DOHH2 (cell line): ENCODE results near the gene PDE4B.

Experiments used
- EZH2phosphoT487 ChIP-seq: fragments of 200-600 bp; sonication (generic); IDR thresholded peaks from 2 replicates; pipeline ENCODE4 v1.6.1; 2017; ENCODE audit warnings: borderline replicate concordance, mild to moderate bottlenecking, antibody characterized with exemption, low read length, moderate library complexity, mixed read lengths
- TF ChIP-seq, protein P1 (sequence below): fragments of 200-600 bp; sonication (generic); IDR thresholded peaks from one replicate; pipeline ENCODE4 v1.5.1; 2014; ENCODE audit warnings: antibody characterized with exemption, mild to moderate bottlenecking, low read depth, low read length; ENCODE audit not compliant: poor library complexity, severe bottlenecking

- TF ChIP-seq EZH2phosphoT487: no peak
- TF ChIP-seq, protein P1, sequence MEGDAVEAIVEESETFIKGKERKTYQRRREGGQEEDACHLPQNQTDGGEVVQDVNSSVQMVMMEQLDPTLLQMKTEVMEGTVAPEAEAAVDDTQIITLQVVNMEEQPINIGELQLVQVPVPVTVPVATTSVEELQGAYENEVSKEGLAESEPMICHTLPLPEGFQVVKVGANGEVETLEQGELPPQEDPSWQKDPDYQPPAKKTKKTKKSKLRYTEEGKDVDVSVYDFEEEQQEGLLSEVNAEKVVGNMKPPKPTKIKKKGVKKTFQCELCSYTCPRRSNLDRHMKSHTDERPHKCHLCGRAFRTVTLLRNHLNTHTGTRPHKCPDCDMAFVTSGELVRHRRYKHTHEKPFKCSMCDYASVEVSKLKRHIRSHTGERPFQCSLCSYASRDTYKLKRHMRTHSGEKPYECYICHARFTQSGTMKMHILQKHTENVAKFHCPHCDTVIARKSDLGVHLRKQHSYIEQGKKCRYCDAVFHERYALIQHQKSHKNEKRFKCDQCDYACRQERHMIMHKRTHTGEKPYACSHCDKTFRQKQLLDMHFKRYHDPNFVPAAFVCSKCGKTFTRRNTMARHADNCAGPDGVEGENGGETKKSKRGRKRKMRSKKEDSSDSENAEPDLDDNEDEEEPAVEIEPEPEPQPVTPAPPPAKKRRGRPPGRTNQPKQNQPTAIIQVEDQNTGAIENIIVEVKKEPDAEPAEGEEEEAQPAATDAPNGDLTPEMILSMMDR: no peak
Measured at GRCh38 chr1:66035616-66036245, 243.0 kb downstream of the PDE4B start.
